ENCODE measurements around the gene LRRC30. TPM values are rescaled to one million over a fixed set of nuclear protein-coding genes. Genes with fewer than 3 reads are reported as not detected.
"Not testable (repeated sequence)": the region's sequence is repeated elsewhere in the genome, so short reads cannot be mapped to it uniquely, and the experiment has no call there.

The LRRC30 gene
- total RNA-seq, 2 donors from 2014 or later: not detected

DNA sequence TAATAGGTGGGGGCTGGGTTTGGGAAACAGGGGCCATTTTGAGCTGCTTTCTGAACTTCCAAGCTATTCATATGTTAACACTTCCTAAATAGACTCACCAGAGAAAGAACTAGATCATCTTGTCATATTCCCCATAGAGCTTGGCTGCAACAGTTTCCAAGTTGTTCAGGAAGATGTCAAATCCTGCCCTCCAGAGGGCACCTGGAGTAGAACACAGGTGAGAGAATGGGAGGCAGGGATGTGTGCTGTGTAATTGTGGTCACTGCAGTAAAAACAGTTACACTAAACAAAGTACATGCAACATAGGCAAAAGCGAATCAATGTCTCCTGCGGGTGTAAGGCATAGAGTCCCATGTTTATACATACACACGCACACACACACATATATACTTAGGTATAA is 34.5 kb upstream of the LRRC30 start:
- H3K27ac ChIP-seq: no peak overlapping the region
- no peaks in the 10 kb centered on the region for H3K4me1 ChIP-seq
- H3K9me3 ChIP-seq: no peaks in the 10 kb centered on the region
- H3K9ac ChIP-seq (ENCODE audit: low read depth in 2 of 2, low read length in 2 of 2): no peak overlapping the region
- no peak for DNase-seq
- no peaks in the 10 kb centered on the region for H3K36me3 ChIP-seq
- no peak overlapping the region for H3K4me3 ChIP-seq
- TF ChIP-seq, protein P1, sequence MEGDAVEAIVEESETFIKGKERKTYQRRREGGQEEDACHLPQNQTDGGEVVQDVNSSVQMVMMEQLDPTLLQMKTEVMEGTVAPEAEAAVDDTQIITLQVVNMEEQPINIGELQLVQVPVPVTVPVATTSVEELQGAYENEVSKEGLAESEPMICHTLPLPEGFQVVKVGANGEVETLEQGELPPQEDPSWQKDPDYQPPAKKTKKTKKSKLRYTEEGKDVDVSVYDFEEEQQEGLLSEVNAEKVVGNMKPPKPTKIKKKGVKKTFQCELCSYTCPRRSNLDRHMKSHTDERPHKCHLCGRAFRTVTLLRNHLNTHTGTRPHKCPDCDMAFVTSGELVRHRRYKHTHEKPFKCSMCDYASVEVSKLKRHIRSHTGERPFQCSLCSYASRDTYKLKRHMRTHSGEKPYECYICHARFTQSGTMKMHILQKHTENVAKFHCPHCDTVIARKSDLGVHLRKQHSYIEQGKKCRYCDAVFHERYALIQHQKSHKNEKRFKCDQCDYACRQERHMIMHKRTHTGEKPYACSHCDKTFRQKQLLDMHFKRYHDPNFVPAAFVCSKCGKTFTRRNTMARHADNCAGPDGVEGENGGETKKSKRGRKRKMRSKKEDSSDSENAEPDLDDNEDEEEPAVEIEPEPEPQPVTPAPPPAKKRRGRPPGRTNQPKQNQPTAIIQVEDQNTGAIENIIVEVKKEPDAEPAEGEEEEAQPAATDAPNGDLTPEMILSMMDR (IDR thresholded peaks at IDR 0.05): no peak
- intact Hi-C loops (cut with DNase I): no loop called here
- no peaks in the 10 kb centered on the region for H3K27me3 ChIP-seq

DNA sequence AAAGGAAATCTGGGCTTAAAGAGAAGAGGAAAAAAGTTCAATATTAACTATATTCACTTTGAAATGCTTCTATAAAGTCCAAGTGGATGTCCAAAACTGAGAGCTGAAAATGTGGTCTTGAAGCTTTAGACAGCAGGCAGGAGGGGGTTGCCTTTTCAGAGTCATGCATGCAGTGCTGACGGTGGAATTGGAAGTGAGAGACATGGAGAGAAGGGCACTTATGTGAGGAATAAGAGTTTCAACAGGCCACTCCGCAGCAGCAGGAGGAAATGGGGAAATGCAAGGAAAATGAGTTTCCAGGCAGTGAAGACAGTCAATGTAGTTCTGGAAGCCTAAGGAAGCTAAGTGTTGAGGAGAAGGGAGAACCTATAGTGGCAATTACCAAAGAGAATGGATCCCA is 33.0 kb upstream of the LRRC30 start:
- no peaks in the 10 kb centered on the region for H3K27me3 ChIP-seq
- DNase-seq: no peak
- no peak overlapping the region for H3K9ac ChIP-seq (ENCODE audit: low read depth in 2 of 2, low read length in 2 of 2)
- intact Hi-C loops (cut with DNase I): no loop called here
- no peaks in the 10 kb centered on the region for H3K4me1 ChIP-seq
- TF ChIP-seq, protein P1 (IDR thresholded peaks at IDR 0.05): no peak
- H3K36me3 ChIP-seq: no peaks in the 10 kb centered on the region
- H3K27ac ChIP-seq: no peak overlapping the region
- no peaks in the 10 kb centered on the region for H3K9me3 ChIP-seq
- no peak overlapping the region for H3K4me3 ChIP-seq

DNA sequence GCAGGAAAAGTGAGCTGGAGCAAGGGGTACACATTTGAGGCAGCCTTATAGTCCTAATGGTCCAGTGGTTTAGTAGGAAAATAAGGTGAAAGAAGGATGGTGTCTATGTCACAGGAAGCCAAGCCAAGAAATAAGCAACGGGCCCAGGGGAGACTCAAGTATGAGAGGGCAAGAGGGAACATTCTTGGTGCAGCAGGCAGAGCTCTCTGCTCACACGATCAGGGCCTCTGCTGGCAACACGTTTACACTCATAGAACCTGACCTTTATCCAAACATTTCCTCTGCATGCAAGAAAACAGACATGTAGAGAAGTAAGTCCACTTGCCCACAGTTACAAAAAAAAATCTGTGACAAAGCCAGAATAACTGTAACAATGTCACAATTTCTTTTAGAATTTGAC is 32.6 kb upstream of the LRRC30 start:
- DNase-seq: no peak
- Histone ChIP-seq H3K9me3 (no peaks in the 10 kb centered on the region), H3K36me3 (no peaks in the 10 kb centered on the region), H3K4me3 (no peak overlapping the region), H3K9ac (ENCODE audit: low read depth in 2 of 2, low read length in 2 of 2) (no peak overlapping the region), H3K4me1 (no peaks in the 10 kb centered on the region), H3K27me3 (no peaks in the 10 kb centered on the region), H3K27ac (no peak overlapping the region)
- TF ChIP-seq, protein P1 (IDR thresholded peaks at IDR 0.05): no peak
- intact Hi-C loops (cut with DNase I): no loop called here

DNA sequence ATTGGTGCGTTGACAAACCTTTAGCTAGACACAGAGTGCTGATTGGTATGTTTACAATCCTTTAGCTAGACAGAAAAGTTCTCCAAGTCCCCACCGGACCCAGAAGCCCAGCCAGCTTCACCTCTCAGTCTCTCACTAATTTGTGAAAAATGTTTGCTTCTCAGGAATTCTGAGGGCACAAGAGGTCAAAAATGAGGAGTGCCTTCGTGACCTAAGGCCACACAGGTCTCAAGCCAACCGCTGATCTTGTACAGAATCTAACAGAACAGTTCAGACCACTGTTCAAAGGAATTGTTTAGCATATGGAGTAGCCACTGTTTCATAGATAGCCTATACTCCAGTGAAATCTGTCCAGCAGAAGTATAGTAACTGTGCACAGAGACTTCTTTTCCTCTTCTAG is 29.8 kb upstream of the LRRC30 start:
- H3K4me3 ChIP-seq: no peak overlapping the region
- no peak for DNase-seq
- H3K9me3 ChIP-seq: no peaks in the 10 kb centered on the region
- H3K27ac ChIP-seq: no peak overlapping the region
- no peaks in the 10 kb centered on the region for H3K27me3 ChIP-seq
- no peaks in the 10 kb centered on the region for H3K36me3 ChIP-seq
- no peak overlapping the region for H3K9ac ChIP-seq (ENCODE audit: low read depth in 2 of 2, low read length in 2 of 2)
- TF ChIP-seq, protein P1 (IDR thresholded peaks at IDR 0.05): no peak
- intact Hi-C loops (cut with DNase I): no loop called here
- no peaks in the 10 kb centered on the region for H3K4me1 ChIP-seq

DNA sequence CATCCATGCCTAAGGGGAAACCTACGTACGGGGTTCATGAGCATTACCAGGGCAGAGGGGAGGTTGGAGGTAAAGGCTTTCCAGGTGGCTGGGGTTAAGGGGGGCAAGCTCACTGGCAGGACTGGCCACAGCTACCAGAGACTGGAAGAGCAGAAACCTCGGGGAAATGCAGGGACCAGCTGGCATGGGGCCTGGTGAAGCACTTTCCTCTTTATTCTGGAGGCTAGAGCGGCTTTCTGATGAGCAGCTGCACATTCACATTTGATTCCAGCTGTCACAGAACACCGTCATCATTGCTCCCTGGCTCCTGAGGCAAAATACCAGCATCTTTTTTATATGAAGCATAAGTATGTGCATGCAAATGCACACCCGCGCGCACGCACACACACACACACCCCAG is 28.7 kb upstream of the LRRC30 start:
- Histone ChIP-seq H3K9ac (ENCODE audit: low read depth in 2 of 2, low read length in 2 of 2) (no peak overlapping the region), H3K9me3 (no peaks in the 10 kb centered on the region), H3K4me3 (no peak overlapping the region), H3K36me3 (no peaks in the 10 kb centered on the region), H3K27me3 (no peaks in the 10 kb centered on the region), H3K4me1 (no peaks in the 10 kb centered on the region), H3K27ac (no peak overlapping the region)
- TF ChIP-seq, protein P1 (IDR thresholded peaks at IDR 0.05): no peak
- intact Hi-C loops (cut with DNase I): no loop called here
- DNase-seq: no peak

DNA sequence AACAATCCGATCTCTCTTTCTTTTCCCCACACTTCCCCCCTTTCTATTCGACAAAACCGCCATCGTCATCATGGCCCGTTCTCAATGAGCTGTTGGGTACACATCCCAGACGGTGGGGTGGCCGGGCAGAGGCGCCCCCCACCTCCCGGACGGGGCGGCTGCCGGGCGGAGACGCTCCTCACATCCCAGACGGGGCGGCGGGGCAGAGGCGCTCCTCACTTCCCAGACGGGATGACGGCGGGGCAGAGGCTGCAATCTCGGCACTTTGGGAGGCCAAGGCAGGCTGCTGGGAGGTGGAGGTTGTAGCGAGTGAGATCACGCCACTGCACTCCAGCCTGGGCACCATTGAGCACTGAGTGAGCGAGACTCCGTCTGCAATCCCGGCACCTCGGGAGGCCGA is 27.3 kb upstream of the LRRC30 start:
- H3K4me3 ChIP-seq; intact Hi-C loops (cut with DNase I); H3K4me1 ChIP-seq; H3K36me3 ChIP-seq; DNase-seq; H3K27ac ChIP-seq; H3K9me3 ChIP-seq; H3K9ac ChIP-seq (ENCODE audit: low read depth in 2 of 2, low read length in 2 of 2); H3K27me3 ChIP-seq: not testable (repeated sequence)
